Uterus (tissue), 2 donors: ENCODE results near the gene GNAL.

Experiments used
- POLR2A ChIP-seq, 2 donors: fragments of 450-650 bp; IDR thresholded peaks; one replicate each; pipeline ENCODE4 v1.6.1; 2016; ENCODE audit warnings: antibody characterized with exemption in 2 of 2, mild to moderate bottlenecking in 1 of 2, moderate library complexity in 1 of 2
- TF ChIP-seq, protein P1 (sequence below), 4 experiments: fragments of 200-600 bp in 2 of 4; fragments of 450-650 bp in 2 of 4; sonication (generic) in 2 of 4; IDR thresholded peaks; one replicate each; pipeline ENCODE4 v1.5.1; 2016 to 2019; ENCODE audit warnings: antibody characterized with exemption in 4 of 4, mild to moderate bottlenecking in 2 of 4, moderate library complexity in 1 of 4

DNA sequence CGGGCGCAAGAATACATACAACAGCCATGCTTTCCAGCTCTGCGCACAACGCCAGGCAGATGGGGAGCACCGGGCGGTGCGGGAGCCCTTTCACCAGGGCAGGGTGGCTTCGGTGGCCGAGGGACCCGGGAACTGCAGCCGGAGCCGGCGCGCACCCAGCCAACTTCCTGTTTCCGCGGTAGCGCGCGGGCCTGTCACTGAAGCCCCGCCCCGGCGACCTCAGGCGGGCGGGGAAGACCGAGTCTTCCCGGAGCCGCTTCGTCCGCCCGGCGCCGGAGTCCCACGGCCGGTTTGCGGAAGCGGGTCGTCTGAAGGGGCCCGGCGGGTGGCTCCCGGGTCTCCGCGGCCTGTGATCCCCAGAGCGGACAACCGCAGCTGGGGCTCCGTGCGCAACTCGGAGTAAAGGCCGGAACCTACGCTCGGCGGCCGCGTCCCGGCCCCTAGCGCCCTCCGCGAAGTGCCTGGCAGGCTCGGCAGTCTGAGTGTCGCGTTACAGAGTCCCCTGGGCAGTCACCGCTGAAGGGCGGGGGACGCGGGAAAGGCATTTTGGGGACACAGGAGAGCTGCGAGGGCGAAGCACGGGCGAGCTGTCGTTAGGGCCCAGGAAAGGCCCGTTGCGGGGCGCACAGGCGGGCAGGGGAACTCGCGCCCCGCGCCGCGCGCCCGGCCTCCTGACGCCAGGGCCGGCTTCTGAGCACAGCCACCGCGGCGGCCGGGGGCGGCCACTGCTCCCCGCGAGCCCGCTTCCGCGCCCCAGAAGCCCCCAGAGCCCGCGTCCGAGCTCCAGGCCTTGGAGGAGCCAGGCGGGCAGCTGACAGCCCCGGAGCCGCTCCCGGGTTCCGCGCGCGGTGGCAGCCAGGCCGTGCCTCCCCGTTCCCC lies 219.4 kb downstream of the GNAL start, which contains the start of gene MPPE1:
- TF ChIP-seq, protein P1, sequence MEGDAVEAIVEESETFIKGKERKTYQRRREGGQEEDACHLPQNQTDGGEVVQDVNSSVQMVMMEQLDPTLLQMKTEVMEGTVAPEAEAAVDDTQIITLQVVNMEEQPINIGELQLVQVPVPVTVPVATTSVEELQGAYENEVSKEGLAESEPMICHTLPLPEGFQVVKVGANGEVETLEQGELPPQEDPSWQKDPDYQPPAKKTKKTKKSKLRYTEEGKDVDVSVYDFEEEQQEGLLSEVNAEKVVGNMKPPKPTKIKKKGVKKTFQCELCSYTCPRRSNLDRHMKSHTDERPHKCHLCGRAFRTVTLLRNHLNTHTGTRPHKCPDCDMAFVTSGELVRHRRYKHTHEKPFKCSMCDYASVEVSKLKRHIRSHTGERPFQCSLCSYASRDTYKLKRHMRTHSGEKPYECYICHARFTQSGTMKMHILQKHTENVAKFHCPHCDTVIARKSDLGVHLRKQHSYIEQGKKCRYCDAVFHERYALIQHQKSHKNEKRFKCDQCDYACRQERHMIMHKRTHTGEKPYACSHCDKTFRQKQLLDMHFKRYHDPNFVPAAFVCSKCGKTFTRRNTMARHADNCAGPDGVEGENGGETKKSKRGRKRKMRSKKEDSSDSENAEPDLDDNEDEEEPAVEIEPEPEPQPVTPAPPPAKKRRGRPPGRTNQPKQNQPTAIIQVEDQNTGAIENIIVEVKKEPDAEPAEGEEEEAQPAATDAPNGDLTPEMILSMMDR (IDR thresholded peaks at IDR 0.05): no peak
- TF ChIP-seq POLR2A (IDR thresholded peaks at IDR 0.05): peak; percentile 84 to 85
